WTC11 (cell line): Measurements from ENCODE around the gene SERPINF2. TPM values are rescaled to one million over a fixed set of nuclear protein-coding genes. Genes with fewer than 3 reads are reported as not detected.

Experiments
- ATAC-seq: fragments of 200-7000 bp; cut with Tn5 transposase; 2 replicates; pipeline ENCODE4 v1.10.0; 2021; ENCODE audit warnings: mild to moderate bottlenecking, moderate library complexity
- CTCF ChIA-PET: fragments of 300-600 bp; sonication (Branson Sonifier 250); formaldehyde crosslinking; loops from one replicate; lab custom pipeline; 2021; ENCODE audit warnings: antibody characterized with exemption; lab: Charles Lee
- POLR2A ChIA-PET: fragments of 350-600 bp; sonication (Branson Sonifier 250); formaldehyde crosslinking; loops from one replicate; lab custom pipeline; 2021; ENCODE audit warnings: antibody characterized with exemption; lab: Charles Lee
- DNase-seq: peaks from one replicate; pipeline ENCODE4 v3.0.0; 2021; ENCODE audit warnings: low spot score
- H3K27ac Mint-ChIP-seq: 2 replicates; pipeline ENCODE4 v1.8.0; 2021; ENCODE audit warnings: mixed read lengths
- H3K27me3 Mint-ChIP-seq: 2 replicates; pipeline ENCODE4 v1.8.0; 2021; ENCODE audit warnings: low read depth, mild to moderate bottlenecking, moderate library complexity, mixed read lengths
- H3K36me3 Mint-ChIP-seq: 2 replicates; pipeline ENCODE4 v1.8.0; 2021; ENCODE audit warnings: mixed read lengths
- H3K4me1 Mint-ChIP-seq: 2 replicates; pipeline ENCODE4 v1.8.0; 2022; ENCODE audit warnings: mixed read lengths
- H3K4me3 Mint-ChIP-seq: 2 replicates; pipeline ENCODE4 v1.8.0; 2021; ENCODE audit warnings: mild to moderate bottlenecking, moderate library complexity, mixed read lengths
- H3K9me3 Mint-ChIP-seq: 2 replicates; pipeline ENCODE4 v1.8.0; 2021; ENCODE audit warnings: mixed read lengths
- CBFB ChIP-seq: sonication (generic); formaldehyde crosslinking; IDR thresholded peaks from 2 replicates; pipeline ENCODE4 v1.8.1; 2022; ENCODE audit warnings: mild to moderate bottlenecking, low read depth, missing genetic modification reagents
- CREM ChIP-seq: sonication (generic); formaldehyde crosslinking; IDR thresholded peaks from 2 replicates; pipeline ENCODE4 v1.8.1; 2022; ENCODE audit warnings: mild to moderate bottlenecking, missing genetic modification reagents, moderate library complexity
- EMX1 ChIP-seq: fragments of 250-450 bp; sonication (Bioruptor Pico); IDR thresholded peaks from 2 replicates; pipeline ENCODE4 v1.8.0; 2021; ENCODE audit warnings: mild to moderate bottlenecking
- ETV6 ChIP-seq: sonication (generic); formaldehyde crosslinking; IDR thresholded peaks from 2 replicates; pipeline ENCODE4 v1.8.1; 2022; ENCODE audit warnings: mild to moderate bottlenecking, missing genetic modification reagents
- JAZF1 ChIP-seq: fragments of 250-450 bp; sonication (Bioruptor Pico); IDR thresholded peaks from 2 replicates; pipeline ENCODE4 v1.9.0; 2021; ENCODE audit warnings: moderate library complexity, mild to moderate bottlenecking, inconsistent platforms
- JUN ChIP-seq: sonication (generic); formaldehyde crosslinking; IDR thresholded peaks from 2 replicates; pipeline ENCODE4 v1.8.0; 2023; ENCODE audit warnings: mild to moderate bottlenecking, missing genetic modification reagents
- MYBL2 ChIP-seq: sonication (generic); formaldehyde crosslinking; IDR thresholded peaks from 2 replicates; pipeline ENCODE4 v1.8.1; 2023; ENCODE audit warnings: mild to moderate bottlenecking, moderate library complexity, missing genetic modification reagents
- NR2C2 ChIP-seq: sonication (generic); formaldehyde crosslinking; IDR thresholded peaks from 2 replicates; pipeline ENCODE4 v1.8.0; 2022; ENCODE audit warnings: mild to moderate bottlenecking, missing genetic modification reagents
- PRRX2 ChIP-seq: fragments of 250-450 bp; sonication (Bioruptor Pico); IDR thresholded peaks from 2 replicates; pipeline ENCODE4 v1.8.0; 2021; ENCODE audit warnings: mild to moderate bottlenecking
- SMAD3 ChIP-seq: sonication (generic); formaldehyde crosslinking; IDR thresholded peaks from 2 replicates; pipeline ENCODE4 v1.8.0; 2022; ENCODE audit warnings: missing genetic modification reagents, mild to moderate bottlenecking, borderline replicate concordance
- SMAD4 ChIP-seq: sonication (generic); formaldehyde crosslinking; IDR thresholded peaks from 2 replicates; pipeline ENCODE4 v1.8.0; 2022; ENCODE audit warnings: mild to moderate bottlenecking, missing genetic modification reagents
- TEAD1 ChIP-seq: sonication (generic); formaldehyde crosslinking; IDR thresholded peaks from 2 replicates; pipeline ENCODE4 v1.8.0; 2022; ENCODE audit warnings: mild to moderate bottlenecking, missing genetic modification reagents
- ZBTB21 ChIP-seq: sonication (generic); formaldehyde crosslinking; IDR thresholded peaks from 2 replicates; pipeline ENCODE4 v1.8.1; 2023; ENCODE audit warnings: mild to moderate bottlenecking, missing genetic modification reagents, borderline replicate concordance
- ZNF219 ChIP-seq: sonication (generic); formaldehyde crosslinking; IDR thresholded peaks from 2 replicates; pipeline ENCODE4 v1.8.0; 2023; ENCODE audit warnings: missing genetic modification reagents, mild to moderate bottlenecking, borderline replicate concordance
- ZNF396 ChIP-seq: fragments of 250-450 bp; sonication (Bioruptor Pico); IDR thresholded peaks from 2 replicates; pipeline ENCODE4 v1.8.0; 2021; ENCODE audit warnings: mild to moderate bottlenecking, moderate library complexity, borderline replicate concordance
- total RNA-seq: library from RNA; stranded (reverse); gene quantifications from 3 replicates; pipeline ENCODE4 v1.2.3, GENCODE V29; 2021
- TF ChIP-seq, protein P1 (sequence below): fragments of 250-450 bp; sonication (Bioruptor Pico); IDR thresholded peaks from 2 replicates; pipeline ENCODE4 v1.8.0; 2021; ENCODE audit warnings: mild to moderate bottlenecking
- TF ChIP-seq, protein P2 (sequence below): sonication (generic); formaldehyde crosslinking; conservative IDR thresholded peaks from 2 replicates; pipeline ENCODE4 v1.8.1; 2022; ENCODE audit warnings: mild to moderate bottlenecking, missing genetic modification reagents
- TF ChIP-seq, protein P3 (sequence below): fragments of 250-450 bp; sonication (Bioruptor Pico); IDR thresholded peaks from 2 replicates; pipeline ENCODE4 v2.1.2; 2022; ENCODE audit warnings: mild to moderate bottlenecking, moderate library complexity
- TF ChIP-seq, protein P4 (sequence below): sonication (generic); formaldehyde crosslinking; IDR thresholded peaks from 2 replicates; pipeline ENCODE4 v1.8.0; 2023; ENCODE audit warnings: mild to moderate bottlenecking, missing genetic modification reagents
- TF ChIP-seq, protein P5 (sequence below): sonication (generic); formaldehyde crosslinking; IDR thresholded peaks from 2 replicates; pipeline ENCODE4 v1.8.1; 2023; ENCODE audit warnings: mild to moderate bottlenecking, missing genetic modification reagents, moderate library complexity

The SERPINF2 gene
- total RNA-seq, 1 experiment from 2014 or later: 1.6 TPM

DNA sequence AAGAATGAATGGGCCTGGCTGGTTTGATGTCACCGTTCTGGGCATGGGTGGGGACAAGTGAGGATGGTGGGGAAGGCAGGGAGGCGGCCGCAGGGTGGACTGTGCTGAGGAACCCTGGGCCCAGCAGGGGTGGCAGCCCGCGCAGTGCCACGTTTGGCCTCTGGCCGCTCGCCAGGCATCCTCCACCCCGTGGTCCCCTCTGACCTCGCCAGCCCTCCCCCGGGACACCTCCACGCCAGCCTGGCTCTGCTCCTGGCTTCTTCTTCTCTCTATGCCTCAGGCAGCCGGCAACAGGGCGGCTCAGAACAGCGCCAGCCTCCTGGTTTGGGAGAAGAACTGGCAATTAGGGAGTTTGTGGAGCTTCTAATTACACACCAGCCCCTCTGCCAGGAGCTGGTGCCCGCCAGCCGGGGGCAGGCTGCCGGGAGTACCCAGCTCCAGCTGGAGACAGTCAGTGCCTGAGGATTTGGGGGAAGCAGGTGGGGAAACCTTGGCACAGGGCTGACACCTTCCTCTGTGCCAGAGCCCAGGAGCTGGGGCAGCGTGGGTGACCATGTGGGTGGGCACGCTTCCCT is 12.7 kb downstream of the SERPINF2 start (continued):
- TF ChIP-seq CBFB (CRISPR knock-in tag) (no peak), ETV6 (no peak), SMAD3 (no peak), JAZF1 (CRISPR knock-in tag) (no peak), EMX1 (CRISPR knock-in tag) (no peak), ZNF396 (CRISPR knock-in tag) (no peak)
- TF ChIP-seq, protein P1, sequence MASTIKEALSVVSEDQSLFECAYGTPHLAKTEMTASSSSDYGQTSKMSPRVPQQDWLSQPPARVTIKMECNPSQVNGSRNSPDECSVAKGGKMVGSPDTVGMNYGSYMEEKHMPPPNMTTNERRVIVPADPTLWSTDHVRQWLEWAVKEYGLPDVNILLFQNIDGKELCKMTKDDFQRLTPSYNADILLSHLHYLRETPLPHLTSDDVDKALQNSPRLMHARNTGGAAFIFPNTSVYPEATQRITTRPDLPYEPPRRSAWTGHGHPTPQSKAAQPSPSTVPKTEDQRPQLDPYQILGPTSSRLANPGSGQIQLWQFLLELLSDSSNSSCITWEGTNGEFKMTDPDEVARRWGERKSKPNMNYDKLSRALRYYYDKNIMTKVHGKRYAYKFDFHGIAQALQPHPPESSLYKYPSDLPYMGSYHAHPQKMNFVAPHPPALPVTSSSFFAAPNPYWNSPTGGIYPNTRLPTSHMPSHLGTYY (CRISPR knock-in tag): no peak
- TF ChIP-seq, protein P2, sequence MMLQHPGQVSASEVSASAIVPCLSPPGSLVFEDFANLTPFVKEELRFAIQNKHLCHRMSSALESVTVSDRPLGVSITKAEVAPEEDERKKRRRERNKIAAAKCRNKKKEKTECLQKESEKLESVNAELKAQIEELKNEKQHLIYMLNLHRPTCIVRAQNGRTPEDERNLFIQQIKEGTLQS (CRISPR knock-in tag): no peak
- TF ChIP-seq, protein P3, sequence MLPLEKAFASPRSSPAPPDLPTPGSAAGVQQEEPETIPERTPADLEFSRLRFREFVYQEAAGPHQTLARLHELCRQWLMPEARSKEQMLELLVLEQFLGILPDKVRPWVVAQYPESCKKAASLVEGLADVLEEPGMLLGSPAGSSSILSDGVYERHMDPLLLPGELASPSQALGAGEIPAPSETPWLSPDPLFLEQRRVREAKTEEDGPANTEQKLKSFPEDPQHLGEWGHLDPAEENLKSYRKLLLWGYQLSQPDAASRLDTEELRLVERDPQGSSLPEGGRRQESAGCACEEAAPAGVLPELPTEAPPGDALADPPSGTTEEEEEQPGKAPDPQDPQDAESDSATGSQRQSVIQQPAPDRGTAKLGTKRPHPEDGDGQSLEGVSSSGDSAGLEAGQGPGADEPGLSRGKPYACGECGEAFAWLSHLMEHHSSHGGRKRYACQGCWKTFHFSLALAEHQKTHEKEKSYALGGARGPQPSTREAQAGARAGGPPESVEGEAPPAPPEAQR (CRISPR knock-in tag): no peak

DNA sequence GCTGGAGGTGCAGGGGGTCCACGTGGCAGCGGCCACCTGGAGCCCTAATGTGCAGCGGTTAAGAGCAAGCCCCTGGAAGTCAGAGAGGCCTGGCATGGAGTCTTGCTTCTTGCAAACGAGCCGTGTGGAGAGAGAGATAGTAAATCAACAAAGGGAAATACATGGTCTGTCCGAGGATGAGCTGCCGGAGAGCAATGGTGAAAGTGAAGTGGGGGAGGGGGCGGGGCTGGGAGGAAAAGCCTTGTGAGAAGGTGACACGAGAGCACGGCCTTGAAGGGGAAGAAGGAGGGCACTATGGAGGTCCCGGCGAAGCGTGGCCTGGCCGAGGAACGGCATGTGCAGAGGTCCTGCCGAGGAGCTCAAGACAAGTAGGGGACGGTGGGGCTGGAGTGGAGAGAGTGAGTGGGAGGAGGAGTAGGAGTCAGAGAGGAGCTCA is 13.2 kb downstream of the SERPINF2 start:
- Mint-ChIP-seq H3K4me1 (peaks cover 10% of the 10 kb centered on the region), H3K27me3 (no peaks in the 10 kb centered on the region), H3K9me3 (no peaks in the 10 kb centered on the region), H3K4me3 (no peak overlapping the region), H3K27ac (no peak overlapping the region; the same call in 1 of the 2 replicates), H3K36me3 (no peaks in the 10 kb centered on the region)
- POLR2A ChIA-PET: no interaction called here
- TF ChIP-seq ZNF396 (CRISPR knock-in tag) (no peak), NR2C2 (CRISPR knock-in tag) (no peak), CREM (no peak), TEAD1 (no peak), ZBTB21 (CRISPR knock-in tag) (no peak), PRRX2 (no peak), SMAD4 (CRISPR knock-in tag) (no peak), JUN (CRISPR knock-in tag) (no peak), MYBL2 (CRISPR knock-in tag) (no peak), ZNF219 (CRISPR knock-in tag) (no peak)
- TF ChIP-seq, protein P4, sequence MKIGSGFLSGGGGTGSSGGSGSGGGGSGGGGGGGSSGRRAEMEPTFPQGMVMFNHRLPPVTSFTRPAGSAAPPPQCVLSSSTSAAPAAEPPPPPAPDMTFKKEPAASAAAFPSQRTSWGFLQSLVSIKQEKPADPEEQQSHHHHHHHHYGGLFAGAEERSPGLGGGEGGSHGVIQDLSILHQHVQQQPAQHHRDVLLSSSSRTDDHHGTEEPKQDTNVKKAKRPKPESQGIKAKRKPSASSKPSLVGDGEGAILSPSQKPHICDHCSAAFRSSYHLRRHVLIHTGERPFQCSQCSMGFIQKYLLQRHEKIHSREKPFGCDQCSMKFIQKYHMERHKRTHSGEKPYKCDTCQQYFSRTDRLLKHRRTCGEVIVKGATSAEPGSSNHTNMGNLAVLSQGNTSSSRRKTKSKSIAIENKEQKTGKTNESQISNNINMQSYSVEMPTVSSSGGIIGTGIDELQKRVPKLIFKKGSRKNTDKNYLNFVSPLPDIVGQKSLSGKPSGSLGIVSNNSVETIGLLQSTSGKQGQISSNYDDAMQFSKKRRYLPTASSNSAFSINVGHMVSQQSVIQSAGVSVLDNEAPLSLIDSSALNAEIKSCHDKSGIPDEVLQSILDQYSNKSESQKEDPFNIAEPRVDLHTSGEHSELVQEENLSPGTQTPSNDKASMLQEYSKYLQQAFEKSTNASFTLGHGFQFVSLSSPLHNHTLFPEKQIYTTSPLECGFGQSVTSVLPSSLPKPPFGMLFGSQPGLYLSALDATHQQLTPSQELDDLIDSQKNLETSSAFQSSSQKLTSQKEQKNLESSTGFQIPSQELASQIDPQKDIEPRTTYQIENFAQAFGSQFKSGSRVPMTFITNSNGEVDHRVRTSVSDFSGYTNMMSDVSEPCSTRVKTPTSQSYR (CRISPR knock-in tag): no peak
- TF ChIP-seq, protein P5, sequence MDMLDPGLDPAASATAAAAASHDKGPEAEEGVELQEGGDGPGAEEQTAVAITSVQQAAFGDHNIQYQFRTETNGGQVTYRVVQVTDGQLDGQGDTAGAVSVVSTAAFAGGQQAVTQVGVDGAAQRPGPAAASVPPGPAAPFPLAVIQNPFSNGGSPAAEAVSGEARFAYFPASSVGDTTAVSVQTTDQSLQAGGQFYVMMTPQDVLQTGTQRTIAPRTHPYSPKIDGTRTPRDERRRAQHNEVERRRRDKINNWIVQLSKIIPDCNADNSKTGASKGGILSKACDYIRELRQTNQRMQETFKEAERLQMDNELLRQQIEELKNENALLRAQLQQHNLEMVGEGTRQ (CRISPR knock-in tag): no peak
- TF ChIP-seq, protein P2 (CRISPR knock-in tag): no peak
- ATAC-seq: no peak
- CTCF ChIA-PET: interaction anchor here (1.2 to 1.6 kb wide), 5 partner anchors 9 to 107 kb away, joined by 4 to 7 read pairs (median 5); partner anchors contain the start of gene RILP
- no peak for DNase-seq
